SK-MEL-5 (cell line): ENCODE data around the gene LIPG. TPM values are rescaled to one million over a fixed set of nuclear protein-coding genes. Genes with fewer than 3 reads are reported as not detected.
A peak's percentile ranks its signal among the peaks of the same experiment; 100 is the strongest.

ENCODE experiments used
- DNase-seq: peaks from one replicate; pipeline ENCODE4 v3.0.0-alpha.2; 2016; ENCODE audit warnings: low read depth, low spot score
- in situ Hi-C: cut with HindIII; loops from 2 replicates; pipeline ENCODE4 v1.10.0; 2016; ENCODE audit warnings: low sequenced_read_pairs, high pct_unique_total_duplicates, low pct_unique_long_range_greater_than_20kb
- total RNA-seq: library from RNA; depleted of rRNA; stranded (reverse); fragments of >200 nt; shearing (Covaris generic); gene quantifications from 2 replicates; pipeline ENCODE4 v1.2.3, GENCODE V29; 2014

The LIPG gene
- total RNA-seq, 1 experiment from 2014 or later: not detected

DNA sequence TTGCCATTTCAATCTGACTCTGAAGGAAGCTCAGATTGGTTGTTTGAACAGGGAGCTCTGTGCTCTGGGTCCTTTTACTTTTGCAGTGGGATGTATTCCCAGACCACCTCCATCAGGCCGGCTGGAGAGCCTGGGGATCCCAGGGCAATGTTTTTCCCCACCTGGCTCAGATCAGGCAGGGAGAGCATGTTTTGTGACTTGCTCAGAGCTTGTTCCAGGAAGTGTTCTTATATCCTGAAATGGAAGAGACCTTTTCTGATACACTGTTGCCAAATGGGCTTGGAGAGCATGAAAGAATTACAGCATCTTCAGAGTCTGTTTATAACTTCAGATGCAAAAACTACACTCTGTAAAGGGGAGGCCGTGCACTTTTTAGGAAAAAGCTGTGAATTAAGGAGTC is 56.0 kb downstream of the LIPG start:
- in situ Hi-C loops: no loop called here
- DNase-seq: no peak

DNA sequence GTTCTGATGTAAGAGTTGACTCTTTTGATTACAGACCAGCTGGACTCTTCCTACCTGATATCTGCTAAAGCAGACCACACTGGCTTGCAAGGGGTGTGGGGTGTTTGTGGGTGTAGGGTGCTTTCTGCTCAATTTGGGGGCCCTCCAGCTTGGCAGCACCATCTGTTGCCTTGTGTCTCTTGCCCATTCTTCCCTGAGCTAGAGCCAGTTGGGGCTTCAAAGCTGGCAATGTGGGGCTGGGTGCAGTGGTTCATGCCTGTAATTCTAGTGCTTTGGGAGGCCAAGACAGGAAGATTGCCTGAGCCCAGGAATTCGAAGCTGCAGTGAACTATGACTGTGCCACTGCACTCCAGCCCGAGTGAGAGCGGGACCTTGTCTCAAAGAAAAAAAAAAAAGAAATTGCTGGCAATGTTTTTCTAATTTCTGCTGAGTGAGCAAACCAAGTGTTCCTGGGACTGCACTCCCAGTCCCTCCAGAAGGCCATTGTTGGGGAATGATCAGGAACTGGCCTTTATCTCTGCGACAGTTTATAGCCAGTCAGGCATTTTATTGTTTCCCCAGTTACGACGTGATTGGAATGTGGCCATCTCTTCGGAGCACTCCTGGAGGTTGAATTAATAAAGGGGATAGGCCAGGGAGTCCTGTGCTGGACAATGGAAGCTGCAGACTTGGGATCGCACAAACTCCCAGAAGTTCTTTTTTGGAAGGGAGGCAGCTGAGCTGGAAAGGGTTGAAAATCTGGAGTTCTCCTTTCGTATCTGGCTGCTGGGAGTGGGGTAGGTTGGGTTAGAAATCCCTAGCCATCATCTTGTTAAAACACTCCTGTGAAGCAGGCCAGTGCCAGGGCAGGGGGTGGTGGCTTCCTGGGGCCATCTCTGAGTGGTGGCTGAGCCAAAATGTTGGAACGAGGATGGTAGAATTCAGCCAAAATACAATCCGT is 57.2 kb downstream of the LIPG start:
- in situ Hi-C loops: no loop called here
- DNase-seq: no peak

DNA sequence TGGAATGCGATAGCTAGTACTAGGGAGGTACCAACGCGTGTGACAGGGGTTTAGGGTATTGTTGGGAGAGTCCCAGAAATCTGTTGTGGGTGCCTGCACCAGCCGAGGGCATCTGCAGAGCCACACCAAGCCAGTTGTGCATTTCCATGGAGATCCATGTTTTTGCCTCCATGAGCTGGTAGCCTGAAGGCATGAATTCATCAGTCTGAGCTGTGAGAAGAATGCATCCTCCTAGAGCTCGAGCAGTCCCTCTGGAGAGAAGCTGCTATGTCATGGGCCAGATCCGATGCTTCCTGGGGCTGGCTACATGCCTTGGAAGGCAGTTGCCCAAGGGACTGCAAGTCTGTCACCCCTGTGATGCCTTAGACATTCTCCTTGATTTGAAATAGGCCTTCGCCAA is 57.9 kb downstream of the LIPG start:
- in situ Hi-C loops: no loop called here

DNA sequence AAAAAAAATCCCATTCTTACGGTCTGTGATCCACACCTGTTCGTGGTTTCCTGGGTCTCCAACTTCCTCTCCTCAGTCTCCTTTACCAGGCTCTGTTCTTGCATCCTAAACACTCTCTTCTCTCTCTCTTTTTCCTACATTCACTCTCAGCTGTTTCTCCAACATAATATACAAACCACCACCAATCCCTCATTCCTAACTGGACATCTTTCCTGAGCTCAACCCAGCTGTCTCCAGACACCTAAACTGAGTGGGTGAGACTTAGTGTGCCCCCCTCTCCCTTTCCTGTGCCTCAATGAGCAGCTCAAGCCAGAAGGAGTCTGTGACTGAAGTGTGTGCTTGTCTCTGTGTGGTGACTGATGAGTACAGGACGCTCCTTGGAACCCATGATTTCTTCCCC is 59.4 kb downstream of the LIPG start:
- DNase-seq: no peak
- in situ Hi-C loops: no loop called here

More for the DNA sequence above, 57.9 kb downstream of the LIPG start:
- peak; percentile 11 for DNase-seq

DNA sequence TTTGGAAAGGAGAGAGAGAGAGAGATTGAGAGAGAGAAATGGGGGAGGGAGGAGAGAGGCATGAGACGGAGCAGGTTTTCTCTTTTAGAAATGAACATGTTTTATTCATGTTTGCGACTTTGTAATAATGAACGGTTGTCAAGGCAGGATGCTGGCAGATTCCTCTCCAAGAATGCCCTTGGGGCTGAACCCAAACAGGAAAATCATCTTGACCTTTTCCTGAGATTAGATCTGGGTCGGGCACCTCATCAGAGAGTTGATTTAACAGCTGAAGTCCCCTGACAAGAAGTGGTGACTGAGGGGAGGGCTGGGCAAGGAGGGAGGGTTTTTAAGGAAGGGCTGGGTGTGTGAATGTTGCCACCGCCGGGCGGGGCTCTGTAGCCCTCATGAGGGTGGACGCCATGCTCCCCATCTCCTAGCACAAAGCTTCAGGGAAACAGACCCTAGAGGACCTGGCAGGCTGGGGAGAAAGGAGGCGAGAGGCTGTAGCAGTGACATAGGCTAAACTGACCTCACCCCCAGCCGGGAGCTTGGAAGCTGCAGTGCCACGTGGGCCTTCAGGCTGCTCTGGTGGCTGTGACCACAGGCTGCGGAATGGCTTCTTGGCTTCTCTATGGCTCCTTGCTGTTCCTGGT is 60.0 kb downstream of the LIPG start:
- in situ Hi-C loops: no loop called here
- DNase-seq: no peak

DNA sequence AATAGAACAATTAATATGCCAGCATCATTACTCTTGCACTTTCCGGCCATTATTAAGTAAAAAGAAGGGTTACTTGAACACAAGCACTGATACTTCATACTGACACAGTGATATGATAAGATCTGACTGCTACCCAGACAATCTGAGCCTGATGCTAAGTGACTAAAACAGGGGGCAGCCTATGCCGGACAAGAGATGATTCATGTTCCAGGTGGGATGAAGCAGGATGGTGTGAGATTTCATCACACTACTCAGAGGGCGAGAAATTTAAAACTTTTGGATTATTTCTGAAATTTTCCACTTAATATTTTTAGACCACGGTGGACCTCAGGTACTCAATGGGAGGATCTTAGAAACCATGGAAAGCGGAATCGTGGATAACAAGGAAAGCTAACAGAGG is 61.7 kb downstream of the LIPG start:
- in situ Hi-C loops: no loop called here
- DNase-seq: no peak

DNA sequence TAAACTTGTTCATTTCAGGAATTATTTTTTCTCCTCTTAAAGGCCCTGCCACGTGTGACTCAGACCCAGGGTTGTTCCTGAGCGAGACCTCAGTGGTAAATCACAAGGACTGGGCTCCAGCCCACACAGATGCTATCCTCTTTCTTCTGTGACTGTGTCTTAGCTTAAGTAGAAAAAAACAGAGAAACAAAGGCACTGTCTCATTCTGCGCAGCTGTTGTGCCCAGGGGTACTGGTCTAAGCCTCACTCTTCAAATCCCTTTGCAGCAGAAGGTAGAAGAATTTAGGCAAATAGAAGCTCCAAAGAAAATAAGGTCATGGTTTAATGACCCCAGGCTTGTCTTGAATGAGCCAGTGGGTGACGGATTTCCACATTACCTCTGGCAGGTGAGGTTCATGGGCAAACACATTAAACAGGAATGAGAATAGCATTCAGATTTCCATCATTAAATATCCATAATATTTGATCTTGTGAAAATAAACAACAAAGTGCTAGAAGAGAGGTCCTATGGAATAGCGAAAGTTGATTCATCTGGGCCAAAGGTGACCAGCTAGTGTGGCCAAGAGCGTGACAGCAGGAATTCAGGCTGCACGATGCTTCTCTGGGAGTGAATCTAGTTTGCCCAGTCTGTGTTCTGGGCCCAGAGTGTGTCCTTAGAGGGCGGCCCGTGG is 63.3 kb downstream of the LIPG start:
- in situ Hi-C loops: no loop called here
- no peak for DNase-seq

DNA sequence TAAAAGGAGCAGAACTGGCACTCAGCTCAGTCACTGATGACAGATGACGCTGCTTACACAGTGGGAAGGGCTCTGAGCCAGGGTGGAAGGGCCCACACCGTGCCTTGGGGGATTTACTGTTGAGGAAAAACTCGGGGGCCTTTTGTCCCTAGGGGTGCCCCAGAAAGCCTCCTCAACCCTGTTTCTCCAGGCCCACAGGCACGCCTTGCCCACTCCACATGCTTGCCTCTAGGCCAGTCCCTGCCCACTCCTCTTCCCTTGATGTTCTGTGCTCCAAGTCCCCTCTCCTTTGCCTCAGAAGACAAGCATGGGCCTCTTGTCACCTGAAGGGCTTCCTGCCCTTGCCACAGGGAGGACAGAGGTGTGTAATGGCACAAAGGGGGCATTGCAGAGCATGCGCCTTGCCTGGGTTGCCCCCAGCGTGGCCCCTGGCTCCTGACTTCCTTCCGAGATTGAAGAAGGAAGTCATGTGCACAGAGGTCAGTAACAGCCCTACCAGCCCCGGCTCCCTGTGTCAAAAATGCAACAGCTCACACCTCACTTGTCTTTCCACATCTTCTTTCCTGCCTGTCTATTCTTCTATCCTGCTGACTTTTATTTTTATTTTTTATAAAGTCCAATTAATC is 65.1 kb downstream of the LIPG start:
- no peak for DNase-seq

DNA sequence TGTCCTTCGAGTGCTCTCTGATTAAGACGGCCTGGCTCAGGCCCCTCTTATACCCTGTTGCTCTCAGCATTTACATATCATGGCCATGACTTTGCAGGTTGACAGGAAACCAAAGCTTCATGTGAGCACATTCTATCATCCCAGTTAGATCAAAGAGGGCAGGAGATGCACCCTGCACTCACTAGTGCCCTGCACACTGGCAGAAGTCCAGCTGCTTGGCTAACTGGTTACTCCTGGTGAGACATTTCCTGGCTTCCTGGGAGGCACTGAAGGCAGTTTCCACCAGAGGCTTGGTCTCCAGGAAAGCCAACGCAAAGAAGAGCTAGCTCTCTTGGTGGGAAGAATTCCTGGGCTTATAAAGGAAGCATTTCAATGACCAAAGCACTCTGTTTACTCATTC is 66.3 kb downstream of the LIPG start:
- no peak for DNase-seq
- in situ Hi-C loops: no loop called here

More for the DNA sequence above, 65.1 kb downstream of the LIPG start:
- in situ Hi-C loops: no loop called here

DNA sequence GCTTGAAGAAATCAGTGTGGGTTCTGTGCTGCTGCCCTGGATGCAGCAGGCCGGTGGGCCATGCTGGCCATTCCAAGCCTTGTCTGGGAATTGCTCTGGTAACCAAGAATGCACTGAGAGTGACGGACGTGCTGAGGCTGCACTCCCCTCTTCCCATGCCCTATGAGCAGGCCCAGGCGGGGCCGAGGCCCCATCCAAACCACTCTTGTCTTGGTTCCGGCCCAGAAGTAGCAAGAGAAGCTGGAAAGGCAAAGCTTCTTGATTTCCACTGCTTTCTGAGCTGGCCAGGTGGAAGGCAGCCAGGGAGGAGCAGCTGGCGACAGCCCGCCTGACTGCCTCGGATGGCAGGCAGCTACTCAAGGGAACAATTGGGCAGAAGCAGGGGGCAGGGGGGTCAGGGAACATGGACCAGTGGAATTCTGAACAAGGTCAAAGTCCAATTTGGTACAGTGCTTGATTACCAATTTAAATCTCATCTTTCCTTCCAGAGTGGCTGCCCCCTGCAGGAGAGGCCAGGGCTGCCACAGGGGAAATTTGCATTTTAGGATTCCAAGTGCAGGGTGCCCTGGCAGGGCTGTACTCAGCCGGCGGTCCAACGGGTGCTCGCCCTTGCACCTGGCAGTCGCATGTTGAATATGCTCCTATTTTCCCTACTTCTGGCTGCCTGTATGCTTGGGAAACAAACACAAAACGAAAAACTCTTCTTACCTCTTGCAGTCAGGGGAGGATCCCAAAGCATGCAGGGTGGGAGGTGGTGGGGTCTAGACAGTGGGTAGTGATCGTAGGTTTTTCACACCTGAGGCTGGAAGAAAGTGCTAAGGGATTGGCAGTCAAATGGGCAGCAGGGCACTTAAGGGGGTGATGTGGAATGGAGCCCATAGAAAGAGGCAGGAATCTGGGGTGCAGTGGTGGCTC is 67.3 kb downstream of the LIPG start:
- in situ Hi-C loops: no loop called here
- peak; percentile 11 for DNase-seq

DNA sequence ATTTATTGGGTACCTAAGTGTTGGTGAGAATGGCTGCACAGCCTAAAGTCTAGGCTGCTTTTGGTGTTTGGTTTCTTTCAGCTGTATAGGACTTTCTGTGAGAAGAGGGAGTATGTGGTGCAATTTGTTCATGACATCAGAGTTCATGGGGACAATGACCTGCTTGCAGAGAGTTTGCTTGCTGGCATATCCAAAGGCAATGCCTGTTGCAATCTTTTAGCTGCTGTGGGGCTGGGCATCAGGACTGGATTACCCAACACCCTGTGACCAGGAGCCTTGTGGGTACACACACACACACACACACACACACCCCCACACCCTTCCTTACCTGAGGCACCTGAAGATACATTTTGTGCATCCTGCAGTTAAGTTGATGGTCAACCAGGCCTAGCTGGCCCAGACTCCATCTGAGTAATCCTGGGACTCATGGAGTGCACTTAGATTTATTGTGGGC is 68.4 kb downstream of the LIPG start:
- DNase-seq: peak; percentile 63
- in situ Hi-C loops: no loop called here

DNA sequence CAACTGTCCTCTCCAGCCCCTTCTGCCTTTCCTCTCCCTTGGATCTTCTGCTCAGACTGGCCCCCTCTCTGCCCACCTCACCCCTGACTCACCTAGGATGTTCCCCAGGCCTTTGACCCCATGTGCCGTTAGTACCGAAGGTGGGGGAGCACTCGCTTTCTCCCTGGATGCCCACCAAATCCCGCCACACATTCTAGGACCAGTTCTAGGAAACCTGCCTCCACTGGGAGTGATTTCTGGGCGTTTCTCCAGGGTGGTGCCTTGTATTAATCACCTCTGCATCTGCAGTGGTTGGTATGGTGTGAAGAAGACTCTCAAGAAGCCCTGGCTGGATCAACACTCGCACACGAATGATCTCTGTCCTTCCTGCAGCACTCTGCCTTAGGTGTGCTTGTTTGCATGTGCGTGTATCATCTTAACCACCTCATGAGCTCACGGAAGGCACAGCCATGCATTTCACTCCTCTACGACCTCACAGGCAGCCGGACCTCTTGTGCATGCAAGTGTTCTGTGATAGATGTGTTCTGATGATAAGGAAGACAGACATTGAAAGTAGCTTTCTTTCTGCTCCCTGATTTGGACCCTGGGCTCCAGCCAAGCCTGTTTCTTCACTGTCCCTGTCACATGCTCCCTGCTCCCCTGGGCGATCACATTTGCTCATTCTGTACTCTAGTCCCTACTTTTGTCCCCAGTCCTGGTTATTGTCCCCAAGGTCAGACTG is 69.4 kb downstream of the LIPG start:
- no peak for DNase-seq
- in situ Hi-C loops: no loop called here

DNA sequence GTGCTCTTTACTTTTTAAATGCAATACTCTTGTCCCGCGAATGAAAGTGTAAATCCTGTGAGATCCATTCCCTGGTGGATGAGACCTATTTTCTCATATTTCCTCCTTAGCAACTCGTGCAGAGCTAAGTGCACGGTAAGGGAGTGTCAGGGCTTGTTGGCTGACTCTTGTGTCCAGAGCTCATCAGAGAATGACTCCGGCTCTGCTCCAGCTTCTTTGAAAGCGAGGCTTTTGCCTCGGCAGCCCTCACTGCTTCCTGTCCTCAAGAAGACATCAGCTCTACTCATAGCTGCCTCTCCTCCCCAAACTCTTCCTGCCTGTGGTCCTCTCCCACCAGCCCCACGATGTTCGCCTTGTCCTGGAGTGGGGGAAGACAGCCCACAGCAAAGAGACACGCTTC is 70.7 kb downstream of the LIPG start:
- DNase-seq: no peak
- in situ Hi-C loops: no loop called here

DNA sequence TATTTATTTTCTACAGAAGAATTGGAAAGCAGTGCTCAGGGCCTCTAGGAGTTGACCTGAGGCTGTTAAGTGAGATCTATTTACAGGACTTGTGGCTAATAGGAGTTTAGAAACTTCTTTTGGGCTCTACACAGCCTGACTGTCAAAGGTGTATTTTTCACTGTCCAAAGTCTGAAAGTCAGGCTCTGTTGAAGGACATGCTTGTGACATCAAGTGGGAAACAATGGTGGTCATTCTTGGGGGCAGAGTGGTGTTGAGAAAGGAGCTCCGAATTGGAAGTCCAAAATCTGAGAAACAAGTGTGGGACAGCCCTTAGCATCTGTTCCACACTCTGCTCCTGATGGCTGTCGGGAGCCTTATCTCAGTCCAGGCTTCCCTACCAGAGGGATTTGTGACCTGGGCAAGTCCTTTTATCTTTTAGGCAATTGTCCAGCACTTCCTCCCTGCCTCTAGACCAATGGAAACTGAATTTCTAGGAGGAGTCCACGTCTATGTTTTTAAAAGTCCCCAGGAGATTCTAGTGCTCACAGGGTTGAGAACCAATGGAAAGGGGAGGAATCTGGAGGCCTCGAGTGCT is 76.4 kb downstream of the LIPG start:
- no peak for DNase-seq
- in situ Hi-C loops: no loop called here

DNA sequence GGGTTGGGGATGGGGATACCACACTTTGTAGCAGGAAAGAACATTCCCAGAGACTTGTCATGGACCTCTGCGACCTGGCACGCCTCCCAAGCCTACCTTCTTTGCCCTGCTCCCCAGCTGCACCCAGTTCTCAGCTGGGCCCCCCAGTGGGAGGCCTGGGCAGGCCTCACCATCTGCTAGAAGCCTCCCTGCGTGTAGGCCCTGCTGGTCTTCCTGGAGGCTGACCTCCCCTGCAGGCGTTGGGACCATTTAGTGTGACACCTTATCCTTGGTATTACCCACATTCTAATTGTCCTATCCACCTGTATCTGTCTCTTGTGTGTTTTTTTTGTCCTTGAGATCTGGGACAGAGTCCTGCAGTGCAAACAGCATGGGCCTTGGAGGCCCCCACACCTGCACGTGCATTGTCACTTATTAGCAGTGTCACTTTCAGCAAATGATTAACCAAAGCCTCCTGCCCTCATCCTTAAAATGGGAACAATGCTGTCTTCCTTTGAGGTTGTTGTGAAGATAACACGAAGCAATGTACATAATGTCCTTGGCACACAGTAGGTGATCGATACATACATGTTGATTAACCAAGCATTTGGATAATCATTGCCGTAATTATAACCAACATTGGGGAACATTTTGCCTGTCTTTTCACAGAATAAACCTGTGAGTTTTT is 77.2 kb downstream of the LIPG start:
- in situ Hi-C loops: no loop called here
- DNase-seq: no peak
